ELF-1 (cell line): ENCODE results near the gene AFMID.
"Not testable (repeated sequence)": the region's sequence is repeated elsewhere in the genome, so short reads cannot be mapped to it uniquely, and the experiment has no call there.

Source experiments
- DNase-seq: peaks from one replicate; pipeline ENCODE4 v3.0.0-alpha.2; 2016; ENCODE audit warnings: low read depth, low spot score

Gene AFMID

GRCh38 chr17:78186692-78187595 is at the start of gene AFMID, which contains the start of gene TK1:
Gene AFMID, plus strand, starts transcription at chr17:78187362. Its CDS starts 9 bp downstream, at chr17:78187371.
Gene TK1, minus strand, starts transcription at chr17:78187052. Its CDS starts 58 bp downstream, at chr17:78186994.
- peak; percentile 100 for DNase-seq

GRCh38 chr17:78137392-78138203 is 49.6 kb upstream of the AFMID start:
- peak; percentile 67 for DNase-seq

- no peak for DNase-seq
Observed at GRCh38 chr17:78138204-78139060, 48.7 kb upstream of the AFMID start.

- not testable (repeated sequence) for DNase-seq
Observed at GRCh38 chr17:78139861-78140168, 47.3 kb upstream of the AFMID start.

GRCh38 chr17:78140169-78141051 is 46.8 kb upstream of the AFMID start:
- peak; percentile 99 for DNase-seq

- DNase-seq, result peak; percentile 27
Observed at GRCh38 chr17:78141437-78142118, 45.6 kb upstream of the AFMID start.

- DNase-seq, result peak; percentile 72
Observed at GRCh38 chr17:78142119-78142861, 44.9 kb upstream of the AFMID start.

- DNase-seq, result no peak
Observed at GRCh38 chr17:78143214-78144146, 43.7 kb upstream of the AFMID start.

- no peak for DNase-seq
Observed at GRCh38 chr17:78144147-78144719, 42.9 kb upstream of the AFMID start.

GRCh38 chr17:78144736-78145641 is 42.2 kb upstream of the AFMID start:
- DNase-seq, result no peak

GRCh38 chr17:78146471-78146869 is 40.7 kb upstream of the AFMID start:
- no peak for DNase-seq

GRCh38 chr17:78146881-78147280 is 40.3 kb upstream of the AFMID start:
- DNase-seq, result no peak

GRCh38 chr17:78147315-78147998 is 39.7 kb upstream of the AFMID start:
- DNase-seq, result no peak

- DNase-seq, result no peak
Observed at GRCh38 chr17:78148286-78149016, 38.7 kb upstream of the AFMID start.

- DNase-seq, result no peak
Observed at GRCh38 chr17:78151514-78152008, 35.6 kb upstream of the AFMID start.
